ENCODE results near the gene LRRC40. TPM values are rescaled to one million over a fixed set of nuclear protein-coding genes. Genes with fewer than 3 reads are reported as not detected.

Gene LRRC40
- total RNA-seq, 1 experiment from 2014 or later, result 32.7 TPM

DNA sequence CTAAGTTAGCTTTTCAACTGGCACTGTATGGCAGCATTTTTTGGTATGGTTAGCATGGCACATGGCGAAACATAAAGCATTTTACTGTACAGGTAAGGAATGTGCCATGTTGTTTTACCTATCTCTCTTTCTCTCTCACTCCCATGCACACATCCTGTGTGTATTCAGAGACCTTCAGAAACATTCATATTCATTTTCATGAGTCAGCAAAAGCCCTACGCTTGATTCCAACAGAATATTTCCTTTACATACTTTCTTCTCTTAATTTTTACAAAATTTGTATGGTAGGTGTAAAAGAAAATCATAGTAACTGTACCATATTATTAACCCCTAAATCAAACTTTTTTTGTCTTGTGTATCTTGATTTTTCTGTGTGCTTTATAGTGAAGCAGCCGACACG lies 26.1 kb upstream of the LRRC40 start:
- POLR2A ChIA-PET (ENCODE audit: low non-redundant PET), result no interaction called here
- intact Hi-C loops (cut with micrococcal nuclease; ENCODE audit: unreplicated experiment), result no loop called here
- H3K27me3 ChIP-seq (replicated peaks; ENCODE audit: insufficient read depth, low read depth, low read length, poor library complexity), result no peaks in the 10 kb centered on the region
- no peak for DNase-seq (ENCODE audit: low spot score)
- peaks cover 10% of the 10 kb centered on the region for H3K4me1 ChIP-seq (ENCODE audit: insufficient read depth, low read length, poor library complexity, severe bottlenecking)
- BruUV-seq (replicated peaks), result no TSS peak
- no peak for TF ChIP-seq EZH2 (IDR thresholded peaks at IDR 0.05; ENCODE audit: borderline replicate concordance, low read depth, low read length, poor library complexity, severe bottlenecking)
- TF ChIP-seq, protein P1, sequence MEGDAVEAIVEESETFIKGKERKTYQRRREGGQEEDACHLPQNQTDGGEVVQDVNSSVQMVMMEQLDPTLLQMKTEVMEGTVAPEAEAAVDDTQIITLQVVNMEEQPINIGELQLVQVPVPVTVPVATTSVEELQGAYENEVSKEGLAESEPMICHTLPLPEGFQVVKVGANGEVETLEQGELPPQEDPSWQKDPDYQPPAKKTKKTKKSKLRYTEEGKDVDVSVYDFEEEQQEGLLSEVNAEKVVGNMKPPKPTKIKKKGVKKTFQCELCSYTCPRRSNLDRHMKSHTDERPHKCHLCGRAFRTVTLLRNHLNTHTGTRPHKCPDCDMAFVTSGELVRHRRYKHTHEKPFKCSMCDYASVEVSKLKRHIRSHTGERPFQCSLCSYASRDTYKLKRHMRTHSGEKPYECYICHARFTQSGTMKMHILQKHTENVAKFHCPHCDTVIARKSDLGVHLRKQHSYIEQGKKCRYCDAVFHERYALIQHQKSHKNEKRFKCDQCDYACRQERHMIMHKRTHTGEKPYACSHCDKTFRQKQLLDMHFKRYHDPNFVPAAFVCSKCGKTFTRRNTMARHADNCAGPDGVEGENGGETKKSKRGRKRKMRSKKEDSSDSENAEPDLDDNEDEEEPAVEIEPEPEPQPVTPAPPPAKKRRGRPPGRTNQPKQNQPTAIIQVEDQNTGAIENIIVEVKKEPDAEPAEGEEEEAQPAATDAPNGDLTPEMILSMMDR (conservative IDR thresholded peaks at IDR 0.05; ENCODE audit: low read depth, low read length), result no peak
- peak overlapping the region; percentile 43 for H3K27ac ChIP-seq (ENCODE audit: low read depth, low read length, poor library complexity, severe bottlenecking)
- H3K36me3 ChIP-seq (ENCODE audit: insufficient read depth, low read length, poor library complexity, severe bottlenecking), result peaks cover 95% of the 10 kb centered on the region
- CTCF ChIA-PET, result no interaction called here
- H3K4me3 ChIP-seq (ENCODE audit: low read depth, low read length, poor library complexity, severe bottlenecking), result no peak overlapping the region
- no peaks in the 10 kb centered on the region for H3K9me3 ChIP-seq (ENCODE audit: low read depth, low read length, poor library complexity, severe bottlenecking)

DNA sequence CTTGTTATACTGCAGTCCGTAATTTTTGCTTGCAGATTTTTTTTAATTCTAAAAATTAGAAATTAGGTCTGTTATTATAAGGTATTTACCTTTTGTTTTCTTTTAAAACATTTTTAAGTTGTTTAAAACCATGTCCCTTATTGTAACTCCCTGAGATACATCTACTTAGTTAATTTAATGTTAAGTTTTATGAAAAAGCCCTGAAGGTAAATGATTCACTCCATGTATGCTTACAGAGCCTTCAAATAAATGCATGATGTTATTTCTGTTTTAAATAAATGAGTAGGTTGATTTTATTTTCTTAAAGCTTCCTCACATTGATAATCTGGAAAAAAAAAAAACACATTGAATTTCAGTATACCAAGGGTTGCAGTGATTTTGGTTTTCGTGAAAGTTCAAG lies 23.3 kb upstream of the LRRC40 start:
- intact Hi-C loops (cut with micrococcal nuclease; ENCODE audit: unreplicated experiment), result no loop called here
- no peak for TF ChIP-seq EZH2 (IDR thresholded peaks at IDR 0.05; ENCODE audit: borderline replicate concordance, low read depth, low read length, poor library complexity, severe bottlenecking)
- TF ChIP-seq, protein P1 (conservative IDR thresholded peaks at IDR 0.05; ENCODE audit: low read depth, low read length), result no peak
- peaks cover 88% of the 10 kb centered on the region for H3K36me3 ChIP-seq (ENCODE audit: insufficient read depth, low read length, poor library complexity, severe bottlenecking)
- no peak overlapping the region for H3K4me3 ChIP-seq (ENCODE audit: low read depth, low read length, poor library complexity, severe bottlenecking)
- H3K27me3 ChIP-seq (replicated peaks; ENCODE audit: insufficient read depth, low read depth, low read length, poor library complexity), result no peaks in the 10 kb centered on the region
- no peaks in the 10 kb centered on the region for H3K9me3 ChIP-seq (ENCODE audit: low read depth, low read length, poor library complexity, severe bottlenecking)
- H3K27ac ChIP-seq (ENCODE audit: low read depth, low read length, poor library complexity, severe bottlenecking), result no peak overlapping the region
- CTCF ChIA-PET, result no interaction called here
- no TSS peak for BruUV-seq (replicated peaks)
- POLR2A ChIA-PET (ENCODE audit: low non-redundant PET), result no interaction called here
- H3K4me1 ChIP-seq (ENCODE audit: insufficient read depth, low read length, poor library complexity, severe bottlenecking), result peaks cover 10% of the 10 kb centered on the region
- no peak for DNase-seq (ENCODE audit: low spot score)

DNA sequence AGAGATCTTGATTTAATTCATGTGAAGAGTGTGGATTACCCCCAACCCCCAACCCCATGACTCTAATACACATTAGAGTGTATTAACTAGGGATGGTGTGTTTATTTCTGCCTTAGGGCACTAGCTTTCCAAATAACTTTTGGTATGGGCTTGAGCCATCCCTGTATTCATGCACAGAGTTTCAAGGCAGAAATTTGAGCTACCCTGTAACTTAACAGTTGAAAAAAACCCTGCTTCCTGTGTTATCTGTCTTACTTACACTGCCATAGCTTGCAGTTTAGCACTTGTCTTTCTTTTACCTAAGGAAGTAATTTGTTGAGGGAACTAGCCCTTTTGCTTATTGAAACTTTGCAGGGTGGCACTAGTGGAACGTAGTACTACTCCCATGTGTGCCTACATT lies 22.1 kb upstream of the LRRC40 start:
- Histone ChIP-seq H3K4me1 (ENCODE audit: insufficient read depth, low read length, poor library complexity, severe bottlenecking) (peaks cover 22% of the 10 kb centered on the region), H3K27ac (ENCODE audit: low read depth, low read length, poor library complexity, severe bottlenecking) (peak overlapping the region; percentile 33), H3K27me3 (replicated peaks; ENCODE audit: insufficient read depth, low read depth, low read length, poor library complexity) (no peaks in the 10 kb centered on the region), H3K36me3 (ENCODE audit: insufficient read depth, low read length, poor library complexity, severe bottlenecking) (peaks cover 86% of the 10 kb centered on the region), H3K9me3 (ENCODE audit: low read depth, low read length, poor library complexity, severe bottlenecking) (no peaks in the 10 kb centered on the region), H3K4me3 (ENCODE audit: low read depth, low read length, poor library complexity, severe bottlenecking) (no peak overlapping the region)
- TF ChIP-seq, protein P1 (conservative IDR thresholded peaks at IDR 0.05; ENCODE audit: low read depth, low read length), result no peak
- TF ChIP-seq EZH2 (IDR thresholded peaks at IDR 0.05; ENCODE audit: borderline replicate concordance, low read depth, low read length, poor library complexity, severe bottlenecking), result no peak
- intact Hi-C loops (cut with micrococcal nuclease; ENCODE audit: unreplicated experiment), result no loop called here
- ChIA-PET POLR2A (ENCODE audit: low non-redundant PET) (no interaction called here), CTCF (no interaction called here)
- no peak for DNase-seq (ENCODE audit: low spot score)
- BruUV-seq (replicated peaks), result no TSS peak

All from A673 (cell line).